ENCODE results near the gene MPZL1. TPM values are rescaled to one million over a fixed set of nuclear protein-coding genes. Genes with fewer than 3 reads are reported as not detected.
A peak's percentile ranks its signal among the peaks of the same experiment; 100 is the strongest.

The MPZL1 gene
- total and polyA plus RNA-seq, 5 experiments from 2014 or later = 6.9 to 8.9 (median 8.2) TPM

DNA sequence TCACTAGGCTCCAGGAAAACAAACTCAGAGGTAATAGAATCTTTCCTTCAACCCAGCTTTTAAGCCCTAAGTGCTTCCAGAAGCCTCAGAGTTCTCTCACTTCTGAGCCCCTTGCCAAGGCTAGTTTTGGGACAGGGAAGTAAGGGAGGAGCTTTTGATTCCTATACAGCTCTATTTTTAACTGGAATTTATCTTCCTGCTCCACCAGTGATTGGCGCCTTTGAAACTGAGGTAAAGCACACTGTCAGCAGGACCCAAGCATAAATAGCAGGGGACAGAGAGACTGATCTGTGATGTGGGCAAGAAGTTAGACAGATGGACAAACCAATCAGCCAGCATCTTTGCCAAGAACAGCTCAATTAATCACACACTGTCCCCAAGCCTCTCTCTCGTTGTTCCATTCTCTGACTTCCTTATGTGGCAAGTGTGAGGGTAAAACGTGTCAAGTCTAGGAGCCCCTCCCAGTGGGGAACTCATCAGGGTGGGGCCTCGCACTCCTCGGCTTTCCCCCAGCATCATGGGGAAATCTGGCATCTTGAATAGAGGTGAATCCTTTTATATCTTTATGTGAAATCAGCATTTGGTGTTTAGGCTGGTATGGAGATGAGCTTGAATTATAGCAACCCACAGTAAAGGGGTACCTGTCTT, 40.2 kb upstream of the MPZL1 start:
- Mint-ChIP-seq H3K36me3 (peaks cover 0 to 38% (median 10%) of the 10 kb centered on the region in 3 donors), H3K4me3 (no peak overlapping the region), H3K9me3 (no peaks in the 10 kb centered on the region), H3K4me1 (peaks cover 8 to 42% (median 22%) of the 10 kb centered on the region in 4 donors), H3K27ac (peak overlapping the region in 8 of 10 donors; percentile 44 to 92 (median 84)), H3K27me3 (no peaks in the 10 kb centered on the region)
- POLR2A ChIA-PET = interaction anchor here (1.7 kb wide), 1 partner anchor 51 kb away, joined by 5 read pairs; the partner anchor contains the start of gene RCSD1
- DNase-seq (no peak), ATAC-seq (no peak)

DNA sequence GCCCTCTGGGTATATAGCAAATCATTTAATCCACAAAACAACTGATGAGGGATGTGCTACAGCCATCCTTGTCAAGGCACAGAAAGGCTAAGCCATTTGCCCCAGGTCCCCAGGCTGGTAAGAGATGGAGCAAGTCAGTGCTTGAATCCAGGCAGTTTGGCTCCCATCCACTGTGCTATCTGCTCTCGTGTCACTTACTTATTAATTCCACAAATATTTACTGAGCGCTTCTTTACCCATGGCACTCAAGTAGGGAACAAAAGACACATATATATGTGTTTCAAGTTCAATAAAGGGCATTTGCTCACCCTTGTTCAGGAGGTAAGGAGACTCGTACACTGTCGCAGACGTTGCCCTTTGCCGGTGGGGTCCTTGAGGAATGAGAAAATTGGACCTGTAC, 38.6 kb upstream of the MPZL1 start:
- ATAC-seq = no peak
- Mint-ChIP-seq H3K27ac (peak overlapping the region in 9 of 10 donors; percentile 14 to 92 (median 66)), H3K27me3 (no peaks in the 10 kb centered on the region), H3K36me3 (peaks cover 0 to 53% (median 12%) of the 10 kb centered on the region in 3 donors), H3K4me3 (no peak overlapping the region), H3K9me3 (no peaks in the 10 kb centered on the region), H3K4me1 (peaks cover 12 to 50% (median 28%) of the 10 kb centered on the region in 4 donors)
- no peak for DNase-seq
- POLR2A ChIA-PET = no interaction called here

DNA sequence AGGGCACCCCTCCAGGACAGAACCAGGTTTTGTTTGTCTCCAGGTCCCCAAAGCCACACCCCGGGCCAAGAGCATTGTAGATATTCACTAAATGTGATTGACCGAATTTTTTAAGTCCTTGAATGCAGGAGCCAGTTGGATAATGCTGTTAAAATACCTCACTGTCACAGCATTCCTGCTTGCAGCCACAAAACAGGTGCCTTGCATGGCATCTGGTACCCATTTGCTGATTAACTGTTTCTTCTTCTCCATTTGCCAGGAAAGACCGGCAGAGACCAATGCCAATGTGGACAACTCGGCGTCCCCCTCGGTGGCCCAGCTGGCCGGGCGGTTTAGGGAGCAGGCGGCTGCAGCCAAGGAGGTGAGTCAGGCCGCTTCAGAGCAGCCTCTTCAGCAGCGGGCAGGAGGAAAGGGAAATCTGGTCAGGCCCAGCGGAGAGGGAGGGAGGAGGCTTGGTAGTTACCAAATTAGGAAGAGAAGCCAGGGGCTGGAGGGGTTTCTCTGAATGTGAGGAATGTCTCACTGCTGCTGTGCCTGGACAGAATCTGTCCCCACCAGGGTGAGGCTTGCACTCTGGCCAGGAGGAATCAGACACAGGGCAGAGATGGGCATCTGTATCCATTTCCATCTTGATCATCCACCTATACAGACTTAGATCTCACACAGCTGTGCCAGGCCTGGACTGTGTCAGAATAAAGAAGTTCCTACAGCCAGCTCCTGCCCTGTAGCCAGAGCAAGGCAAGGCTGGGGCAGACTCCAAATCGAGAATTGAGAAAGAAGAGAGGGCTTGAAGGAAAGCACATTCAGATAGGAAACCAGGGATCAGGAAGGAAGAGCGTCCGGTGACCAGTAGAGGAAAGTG, 37.9 kb upstream of the MPZL1 start:
- no peak overlapping the region for H3K4me3 Mint-ChIP-seq
- H3K9me3 Mint-ChIP-seq = no peaks in the 10 kb centered on the region
- H3K27me3 Mint-ChIP-seq = no peaks in the 10 kb centered on the region
- H3K27ac Mint-ChIP-seq = peak overlapping the region in 9 of 10 donors; percentile 59 to 93 (median 78)
- POLR2A ChIA-PET = interaction anchor here (0.5 kb wide), 1 partner anchor 9 kb away, joined by 6 read pairs; no protein-coding TSS in a partner anchor
- peaks cover 0 to 59% (median 12%) of the 10 kb centered on the region in 3 donors for H3K36me3 Mint-ChIP-seq
- H3K4me1 Mint-ChIP-seq = peaks cover 14 to 52% (median 31%) of the 10 kb centered on the region in 4 donors
- ATAC-seq (no peak), DNase-seq (no peak)

DNA sequence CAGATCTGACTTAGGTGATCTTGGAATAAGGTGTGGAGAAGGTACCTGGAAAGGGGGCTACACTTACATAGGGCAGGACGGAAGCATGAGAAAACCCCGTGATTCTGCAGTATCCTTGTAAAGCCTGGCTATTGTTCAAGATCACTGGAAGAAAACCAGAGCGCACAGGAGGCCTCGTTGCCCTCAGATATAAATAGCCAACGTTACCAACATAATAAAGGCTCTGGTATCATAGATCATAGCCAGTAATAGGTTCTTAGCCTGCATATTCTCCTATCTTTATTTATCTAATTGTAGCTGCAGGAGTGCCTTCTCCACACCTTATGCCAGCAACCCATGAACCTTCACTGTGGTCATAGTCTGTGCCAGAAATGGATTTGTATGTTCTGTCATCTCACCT, 35.9 kb upstream of the MPZL1 start:
- POLR2A ChIA-PET = no interaction called here
- peak overlapping the region; percentile 12 to 92 (median 62) for H3K27ac Mint-ChIP-seq
- H3K36me3 Mint-ChIP-seq = peaks cover 0 to 79% (median 12%) of the 10 kb centered on the region in 3 donors
- no peaks in the 10 kb centered on the region for H3K27me3 Mint-ChIP-seq
- H3K4me3 Mint-ChIP-seq = no peak overlapping the region
- ATAC-seq = no peak
- no peak for DNase-seq
- no peaks in the 10 kb centered on the region for H3K9me3 Mint-ChIP-seq
- peaks cover 14 to 54% (median 35%) of the 10 kb centered on the region in 4 donors for H3K4me1 Mint-ChIP-seq

DNA sequence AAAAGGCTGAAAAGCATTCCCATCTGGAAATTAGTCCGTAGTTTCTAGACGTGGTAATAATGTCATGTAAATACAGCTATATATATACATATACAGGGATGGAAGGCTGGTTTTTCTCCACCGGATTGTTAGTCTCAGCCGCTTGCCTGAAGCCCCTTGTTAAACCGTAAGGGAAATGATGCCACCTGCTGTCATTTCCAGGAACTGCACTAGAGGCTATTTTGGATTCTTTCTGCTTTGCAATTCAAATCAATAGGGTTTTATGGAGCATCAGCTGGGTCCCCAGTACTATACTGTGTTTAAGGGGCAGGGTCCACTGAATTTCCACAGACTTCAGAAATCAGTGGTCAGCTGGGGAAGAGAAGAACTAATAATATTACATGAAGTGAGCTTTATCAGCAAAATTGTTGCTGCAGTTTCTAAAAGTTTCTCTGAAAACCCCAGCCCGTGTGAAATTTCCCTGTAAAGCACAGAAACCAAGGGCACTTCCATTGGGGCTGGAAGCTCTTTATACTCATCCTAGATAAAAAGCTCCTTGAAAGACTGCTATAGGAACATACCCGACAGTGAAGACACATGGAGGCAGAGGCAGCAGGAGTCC, 33.8 kb upstream of the MPZL1 start:
- H3K4me3 Mint-ChIP-seq = peak overlapping the region in 2 of 10 donors; percentile 23 to 45
- H3K27ac Mint-ChIP-seq = peak overlapping the region; percentile 29 to 89 (median 72)
- POLR2A ChIA-PET = interaction anchor here (0.9 to 2.2 kb wide), 7 partner anchors 19 to 91 kb away, joined by 4 to 15 read pairs (median 9); no protein-coding TSS in a partner anchor
- H3K9me3 Mint-ChIP-seq = no peaks in the 10 kb centered on the region
- ATAC-seq (peak; percentile 75 to 83), DNase-seq (peak; percentile 57 to 87 (median 77))
- H3K4me1 Mint-ChIP-seq = peaks cover 15 to 38% (median 30%) of the 10 kb centered on the region in 4 donors
- H3K36me3 Mint-ChIP-seq = peaks cover 0 to 98% (median 12%) of the 10 kb centered on the region in 3 donors
- H3K27me3 Mint-ChIP-seq = no peaks in the 10 kb centered on the region

DNA sequence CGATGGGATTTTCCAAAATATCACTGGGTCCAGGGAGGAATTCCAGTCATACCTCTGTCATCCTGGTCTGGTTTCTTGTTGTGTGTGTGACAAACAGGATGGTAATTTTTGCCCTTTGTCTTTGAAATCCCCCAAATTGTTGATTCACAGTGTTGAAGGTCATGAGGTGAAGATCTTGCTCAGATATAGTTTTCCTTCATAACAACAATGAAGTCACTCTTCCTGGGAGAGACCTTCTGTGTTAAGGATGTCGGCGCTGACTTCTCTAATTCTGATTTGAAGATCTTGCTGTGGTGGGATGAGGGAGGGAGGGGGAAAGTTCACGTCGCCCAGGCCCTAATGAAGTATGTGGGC, 32.2 kb upstream of the MPZL1 start:
- Mint-ChIP-seq H3K9me3 (no peaks in the 10 kb centered on the region), H3K4me3 (no peak overlapping the region), H3K27ac (peak overlapping the region in 4 of 10 donors; percentile 46 to 66 (median 61)), H3K36me3 (peaks cover 0 to 98% (median 11%) of the 10 kb centered on the region in 3 donors), H3K4me1 (peaks cover 16 to 27% (median 25%) of the 10 kb centered on the region in 4 donors), H3K27me3 (no peaks in the 10 kb centered on the region)
- POLR2A ChIA-PET = interaction anchor here (0.7 kb wide), 1 partner anchor 51 kb away, joined by 4 read pairs; no protein-coding TSS in a partner anchor
- DNase-seq (no peak), ATAC-seq (no peak)

DNA sequence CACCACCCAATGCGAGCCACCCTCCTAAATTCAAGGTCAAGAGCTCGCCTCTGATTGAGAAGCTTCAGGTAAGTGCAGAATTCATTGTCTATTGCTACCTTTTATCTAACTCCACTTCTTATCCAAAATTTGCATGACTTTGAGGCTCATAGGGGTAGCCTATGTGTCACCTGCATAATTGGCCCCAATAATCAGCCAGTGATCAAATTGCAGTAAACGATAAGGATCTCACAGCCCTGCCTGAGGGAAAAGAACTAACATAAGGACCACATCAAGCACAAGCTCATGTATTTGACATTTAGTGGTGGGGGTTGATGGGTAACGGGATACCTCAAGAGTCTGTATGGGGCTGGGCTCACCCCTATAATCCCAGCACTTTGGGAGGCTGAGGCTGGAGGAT, 31.7 kb upstream of the MPZL1 start:
- Mint-ChIP-seq H3K27ac (peak overlapping the region in 5 of 10 donors; percentile 46 to 66 (median 59)), H3K4me1 (peaks cover 17 to 29% (median 22%) of the 10 kb centered on the region in 4 donors), H3K36me3 (peaks cover 0 to 98% (median 10%) of the 10 kb centered on the region in 3 donors), H3K9me3 (no peaks in the 10 kb centered on the region), H3K4me3 (no peak overlapping the region), H3K27me3 (no peaks in the 10 kb centered on the region)
- POLR2A ChIA-PET = no interaction called here
- DNase-seq = no peak
- ATAC-seq = no peak

DNA sequence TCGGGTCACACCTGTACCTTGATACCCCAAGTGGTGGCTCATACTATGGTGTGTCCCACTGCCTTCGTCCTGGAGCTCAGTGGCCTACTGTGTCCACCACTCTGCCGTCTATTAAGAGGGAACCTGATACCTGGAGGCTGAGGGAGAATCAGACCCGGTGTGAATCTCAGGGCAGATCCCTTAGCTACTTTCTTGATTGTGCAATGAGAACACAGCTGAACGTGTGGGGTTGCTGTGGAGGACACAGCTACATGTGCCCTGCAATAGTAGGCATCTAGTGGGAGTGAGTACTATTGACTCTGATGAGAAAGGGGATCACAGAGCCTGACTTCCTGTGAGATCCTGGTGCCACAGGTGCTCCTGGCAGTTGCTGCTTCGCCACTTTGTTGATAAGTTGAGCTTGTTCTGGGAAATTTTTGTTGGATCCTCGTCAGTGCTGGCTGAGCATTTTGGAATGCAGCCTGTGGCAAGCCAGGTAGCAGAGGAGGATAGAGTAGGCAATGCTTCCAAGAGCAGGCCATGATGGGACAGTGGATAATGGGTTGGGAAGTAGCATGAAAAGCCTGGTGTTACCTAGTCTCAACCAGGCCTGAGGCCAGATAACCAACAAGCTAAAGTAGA, 28.2 kb upstream of the MPZL1 start:
- H3K27ac Mint-ChIP-seq = peak overlapping the region in 7 of 10 donors; percentile 18 to 80 (median 61)
- no peaks in the 10 kb centered on the region for H3K27me3 Mint-ChIP-seq
- no peak for DNase-seq
- H3K4me1 Mint-ChIP-seq = peaks cover 5 to 13% (median 8%) of the 10 kb centered on the region in 4 donors
- ATAC-seq = no peak
- no peak overlapping the region for H3K4me3 Mint-ChIP-seq
- peaks cover 0 to 95% (median 16%) of the 10 kb centered on the region in 3 donors for H3K36me3 Mint-ChIP-seq
- H3K9me3 Mint-ChIP-seq = no peaks in the 10 kb centered on the region
- POLR2A ChIA-PET = interaction anchor here (0.7 kb wide), 1 partner anchor 98 kb away, joined by 3 read pairs; no protein-coding TSS in a partner anchor

DNA sequence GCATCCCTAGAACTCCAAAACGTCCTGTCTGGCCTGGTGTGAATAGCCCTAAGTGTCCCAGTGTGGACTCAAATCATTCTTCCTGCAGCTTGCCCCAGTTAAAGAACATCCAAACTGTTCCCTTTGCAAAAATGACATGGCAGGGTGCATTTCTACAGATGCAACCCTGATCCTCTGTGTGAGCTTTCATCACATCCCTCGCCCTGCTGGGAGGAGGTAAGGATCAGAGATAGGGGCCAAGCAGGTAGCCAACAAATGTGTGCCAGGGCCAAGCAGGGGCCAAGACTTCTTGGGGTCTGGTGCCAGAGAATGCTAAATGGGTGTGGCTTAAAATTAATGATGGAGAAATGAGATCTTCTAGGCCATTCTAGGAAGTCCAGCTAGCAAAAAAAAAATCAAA, 27.1 kb upstream of the MPZL1 start:
- POLR2A ChIA-PET = no interaction called here
- H3K27ac Mint-ChIP-seq = peak overlapping the region; percentile 47 to 90 (median 66)
- ATAC-seq (no peak), DNase-seq (no peak)
- H3K4me3 Mint-ChIP-seq = no peak overlapping the region
- peaks cover 6 to 14% (median 11%) of the 10 kb centered on the region in 4 donors for H3K4me1 Mint-ChIP-seq
- H3K9me3 Mint-ChIP-seq = no peaks in the 10 kb centered on the region
- no peaks in the 10 kb centered on the region for H3K27me3 Mint-ChIP-seq
- H3K36me3 Mint-ChIP-seq = peaks cover 2 to 95% (median 24%) of the 10 kb centered on the region in 3 donors

DNA sequence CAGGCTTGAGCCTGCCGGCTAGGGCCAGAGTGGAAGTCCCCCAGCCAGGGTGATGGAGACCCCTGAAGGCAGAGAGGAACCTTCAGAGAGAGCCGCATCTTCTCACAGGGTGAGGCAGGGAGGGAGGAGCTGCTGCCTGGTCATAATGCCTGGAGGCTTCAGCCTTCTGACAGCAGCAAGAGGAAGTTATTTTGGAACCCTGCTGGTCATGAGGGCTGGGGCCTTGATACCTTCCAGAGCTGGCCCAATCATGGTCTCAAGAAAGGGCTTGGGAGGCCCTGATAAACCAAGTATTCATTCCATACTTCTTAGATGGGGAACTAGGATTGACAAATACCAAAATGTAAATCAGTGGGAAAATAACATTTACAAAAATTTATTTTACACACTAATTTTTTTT, 26.6 kb upstream of the MPZL1 start:
- no peak overlapping the region for H3K4me3 Mint-ChIP-seq
- peaks cover 4 to 95% (median 29%) of the 10 kb centered on the region in 3 donors for H3K36me3 Mint-ChIP-seq
- POLR2A ChIA-PET = interaction anchor here (0.7 kb wide), 1 partner anchor 65 kb away, joined by 3 read pairs; the partner anchor contains the start of gene RCSD1
- H3K27me3 Mint-ChIP-seq = no peaks in the 10 kb centered on the region
- no peaks in the 10 kb centered on the region for H3K9me3 Mint-ChIP-seq
- peak overlapping the region in 8 of 10 donors; percentile 47 to 90 (median 74) for H3K27ac Mint-ChIP-seq
- H3K4me1 Mint-ChIP-seq = peaks cover 4 to 18% (median 14%) of the 10 kb centered on the region in 4 donors
- DNase-seq (no peak), ATAC-seq (no peak)

DNA sequence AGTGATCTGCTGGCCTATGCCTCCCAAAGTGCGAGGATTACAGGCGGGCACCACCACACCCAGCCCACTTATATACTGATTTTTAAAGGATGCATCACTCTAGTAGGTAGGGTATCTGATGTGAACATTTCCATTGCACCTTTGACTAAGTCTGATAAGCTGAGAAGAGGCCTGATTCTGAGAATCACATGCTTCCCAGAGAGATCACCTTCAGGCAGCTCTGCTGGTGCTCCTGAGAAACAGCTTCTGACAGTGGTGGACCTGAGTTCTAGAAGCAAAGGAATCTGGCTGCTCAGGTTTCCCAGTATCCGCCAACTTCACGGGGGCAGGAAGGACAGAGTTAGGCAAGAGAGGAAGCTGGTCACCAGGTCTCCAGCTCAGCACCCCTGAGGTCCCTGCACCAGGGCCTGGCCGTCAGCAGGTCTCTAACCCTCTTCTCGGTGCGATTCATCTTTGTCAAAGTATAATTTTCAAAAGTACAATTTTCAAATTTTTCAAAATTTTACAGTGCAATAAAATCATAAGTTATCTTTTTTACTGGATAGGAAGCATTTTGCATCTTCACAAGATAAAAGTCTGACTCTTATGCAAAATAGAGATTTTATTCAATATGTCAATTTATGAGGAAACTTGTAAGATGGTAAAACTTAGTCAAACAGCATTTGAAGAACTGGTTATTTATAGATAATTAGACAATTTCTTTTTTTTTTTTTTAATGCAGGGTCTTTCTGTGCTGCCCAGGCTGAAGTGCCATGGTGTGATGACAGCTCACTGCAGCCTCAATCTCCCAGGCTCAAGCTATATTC, 25.8 kb upstream of the MPZL1 start:
- no peaks in the 10 kb centered on the region for H3K27me3 Mint-ChIP-seq
- H3K36me3 Mint-ChIP-seq = peaks cover 4 to 95% (median 29%) of the 10 kb centered on the region in 3 donors
- DNase-seq = no peak
- POLR2A ChIA-PET = interaction anchor here (0.7 kb wide), 2 partner anchors 66 to 144 kb away, joined by 3 read pairs; partner anchors contain the start of gene RCSD1
- H3K4me1 Mint-ChIP-seq = peaks cover 4 to 18% (median 14%) of the 10 kb centered on the region in 4 donors
- no peak overlapping the region for H3K4me3 Mint-ChIP-seq
- H3K27ac Mint-ChIP-seq = peak overlapping the region in 7 of 10 donors; percentile 13 to 71 (median 52)
- H3K9me3 Mint-ChIP-seq = no peaks in the 10 kb centered on the region
- ATAC-seq = no peak

Measured in naive thymus-derived CD8-positive, alpha-beta T cell (primary cell).